SK-N-SH (cell line): ENCODE measurements around the gene RAB27B.

ENCODE experiments used
- CTCF ChIP-seq: fragments of 200-600 bp; sonication (generic); IDR thresholded peaks from 2 replicates; pipeline ENCODE4 v1.6.1; 2017; ENCODE audit warnings: antibody characterized with exemption, mild to moderate bottlenecking, moderate library complexity
- RAD21 ChIP-seq: IDR thresholded peaks from 2 replicates; pipeline ENCODE4 v1.6.1; 2012; ENCODE audit warnings: mild to moderate bottlenecking, low read length

- no peak for TF ChIP-seq RAD21
- TF ChIP-seq CTCF, result no peak
These were observed 114.3 kb downstream of the RAB27B start for GRCh38 chr18:54942569-54942968.
